HepG2 (cell line): Measurements from ENCODE around the gene SEC24B. TPM values are rescaled to one million over a fixed set of nuclear protein-coding genes. Genes with fewer than 3 reads are reported as not detected.

Source experiments
- ATAC-seq: fragments of 200-7000 bp; cut with Tn5 transposase; 3 replicates; pipeline ENCODE4 v1.9.1; 2020; ENCODE audit warnings: mild to moderate bottlenecking, moderate library complexity
- BruUV-seq: library from RNA; stranded (reverse); fragments of 400-500 nt; replicated peaks from 2 replicates; lab custom pipeline; 2021; lab: Mats Ljungman, UMichigan
- CTCF ChIA-PET: fragments of 300-600 bp; formaldehyde crosslinking; extraction: SDS; loops from one replicate; lab custom pipeline; 2021; ENCODE audit warnings: low total read pairs, inconsistent platforms, low intra/inter-chr PET ratio; lab: Yijun Ruan, JAX
- POLR2A ChIA-PET: fragments of 350-600 bp; sonication (Branson Sonifier 250); formaldehyde crosslinking; loops from one replicate; lab custom pipeline; 2020; ENCODE audit warnings: antibody characterized with exemption, inconsistent platforms; lab: Yijun Ruan, JAX
- DNase-seq: peaks from one replicate; pipeline ENCODE4 v3.0.0-alpha.2; 2015; ENCODE audit warnings: low spot score
- FAIRE-seq: peaks from 3 replicates; lab custom pipeline; 2011; peaks lifted over from hg19 to GRCh38; lab: Jason Lieb, UNC
- H2AFZ ChIP-seq: one replicate; pipeline ENCODE4 v1.6.1; 2011; ENCODE audit warnings: low read length, inconsistent platforms
- H3K27ac ChIP-seq: fragments of 300-600 bp; 3 replicates; pipeline ENCODE4 v1.8.0; 2011; ENCODE audit warnings: mixed run types, mild to moderate bottlenecking, mixed read lengths, low read length, inconsistent platforms; ENCODE audit not compliant: insufficient read depth; ENCODE audit errors: extremely low read length
- H3K27me3 ChIP-seq, 2 experiments: fragments of 200-600 bp in 1 of 2; 2 replicates in 1 of 2; 3 replicates in 1 of 2; pipeline versions ENCODE4 v1.6.0 to v1.8.0; 2011; ENCODE audit warnings: low read length in 2 of 2, mild to moderate bottlenecking in 2 of 2, moderate library complexity in 2 of 2, inconsistent platforms in 1 of 2; ENCODE audit not compliant: insufficient read depth in 2 of 2, control insufficient read depth in 1 of 2
- H3K36me3 ChIP-seq, 2 experiments: fragments of 200-600 bp in 1 of 2; replicated peaks in 1 of 2; 2 replicates in 1 of 2; 3 replicates in 1 of 2; pipeline versions ENCODE4 v1.5.1 to v1.8.0; 2011; ENCODE audit warnings: low read length in 2 of 2, inconsistent platforms in 1 of 2; ENCODE audit not compliant: insufficient read depth in 2 of 2, control insufficient read depth in 1 of 2
- H3K4me1 ChIP-seq: 2 replicates; pipeline ENCODE4 v1.5.1; 2012; ENCODE audit warnings: low read length, inconsistent platforms; ENCODE audit not compliant: insufficient read depth
- H3K4me2 ChIP-seq: 2 replicates; pipeline ENCODE4 v1.6.0; 2011; ENCODE audit warnings: low read depth, low read length, inconsistent platforms
- H3K4me3 ChIP-seq, 3 experiments: fragments of 200-600 bp in 1 of 3; sonication (generic), shearing (Covaris generic) in 1 of 3; replicated peaks in 1 of 3; 2 replicates each; pipeline ENCODE4 v1.5.1; 2011 to 2016; ENCODE audit warnings: low read length in 3 of 3, inconsistent platforms in 2 of 3, low read depth in 2 of 3, mild to moderate bottlenecking in 2 of 3, control low read depth in 1 of 3, mixed read lengths in 1 of 3; ENCODE audit not compliant: insufficient read depth in 1 of 3
- H3K79me2 ChIP-seq: one replicate; pipeline ENCODE4 v1.6.1; 2011; ENCODE audit warnings: low read length, inconsistent platforms; ENCODE audit not compliant: insufficient read depth
- H3K9ac ChIP-seq: 2 replicates; pipeline ENCODE4 v1.6.0; 2011; ENCODE audit warnings: mild to moderate bottlenecking, low read depth, low read length, inconsistent platforms; ENCODE audit not compliant: insufficient read depth
- H3K9me3 ChIP-seq: 2 replicates; pipeline ENCODE4 v1.5.1; 2012; ENCODE audit warnings: mild to moderate bottlenecking, low read length
- H4K20me1 ChIP-seq: 2 replicates; pipeline ENCODE4 v1.6.0; 2011; ENCODE audit warnings: inconsistent platforms, mild to moderate bottlenecking, low read length, moderate library complexity; ENCODE audit not compliant: insufficient read depth
- BORCS8-MEF2B ChIP-seq: sonication (generic); formaldehyde crosslinking; IDR thresholded peaks from 2 replicates; pipeline ENCODE4 v1.8.0; 2022; ENCODE audit warnings: mild to moderate bottlenecking, missing genetic modification reagents
- ETV5 ChIP-seq: IDR thresholded peaks from 2 replicates; pipeline ENCODE4 v1.6.1; 2018; ENCODE audit warnings: missing biosample characterization, missing genetic modification reagents, inconsistent platforms, borderline replicate concordance
- GLMP ChIP-seq: sonication (generic); formaldehyde crosslinking; IDR thresholded peaks from 2 replicates; pipeline ENCODE4 v1.9.0; 2021; ENCODE audit warnings: missing genetic modification reagents, mild to moderate bottlenecking, borderline replicate concordance
- HDAC2 ChIP-seq: sonication (generic); formaldehyde crosslinking; IDR thresholded peaks from 2 replicates; pipeline ENCODE4 v1.4.0; 2020; ENCODE audit warnings: missing genetic modification reagents
- HOXA3 ChIP-seq: sonication (generic); formaldehyde crosslinking; IDR thresholded peaks from 2 replicates; pipeline ENCODE4 v1.5.0; 2020; ENCODE audit warnings: missing genetic modification reagents
- MTA1 ChIP-seq: sonication (generic); formaldehyde crosslinking; IDR thresholded peaks from 2 replicates; pipeline ENCODE4 v1.4.0; 2020; ENCODE audit warnings: missing genetic modification reagents, mild to moderate bottlenecking, borderline replicate concordance
- MYPOP ChIP-seq: sonication (generic); formaldehyde crosslinking; IDR thresholded peaks from 2 replicates; pipeline ENCODE4 v1.8.1; 2023; ENCODE audit warnings: mild to moderate bottlenecking, moderate library complexity, missing genetic modification reagents
- RXRA ChIP-seq: sonication (generic); formaldehyde crosslinking; IDR thresholded peaks from 2 replicates; pipeline ENCODE4 v1.5.1; 2020; ENCODE audit warnings: missing genetic modification reagents
- SAP130 ChIP-seq: IDR thresholded peaks from 2 replicates; pipeline ENCODE4 v1.6.1; 2016; ENCODE audit warnings: low read depth
- TFDP2 ChIP-seq: sonication (generic); formaldehyde crosslinking; IDR thresholded peaks from 2 replicates; pipeline ENCODE4 v1.4.0; 2020; ENCODE audit warnings: missing genetic modification reagents
- THAP11 ChIP-seq: IDR thresholded peaks from 2 replicates; pipeline ENCODE4 v1.6.1; 2016; ENCODE audit warnings: missing biosample characterization, missing genetic modification reagents
- ZBTB21 ChIP-seq: sonication (generic); formaldehyde crosslinking; IDR thresholded peaks from 2 replicates; pipeline ENCODE4 v1.4.0; 2020; ENCODE audit warnings: missing genetic modification reagents
- ZFP62 ChIP-seq: sonication (generic); formaldehyde crosslinking; IDR thresholded peaks from 2 replicates; pipeline ENCODE4 v1.4.0; 2020; ENCODE audit warnings: missing genetic modification reagents
- ZNF160 ChIP-seq: sonication (generic); formaldehyde crosslinking; IDR thresholded peaks from 2 replicates; pipeline ENCODE4 v1.8.0; 2022; ENCODE audit warnings: mild to moderate bottlenecking, inconsistent platforms, missing genetic modification reagents
- ZNF501 ChIP-seq: sonication (generic); formaldehyde crosslinking; IDR thresholded peaks from 2 replicates; pipeline ENCODE4 v1.5.1; 2020; ENCODE audit warnings: mild to moderate bottlenecking, moderate library complexity, missing genetic modification reagents
- ZNF543 ChIP-seq: sonication (generic); formaldehyde crosslinking; IDR thresholded peaks from 2 replicates; pipeline ENCODE4 v1.4.0; 2020; ENCODE audit warnings: mild to moderate bottlenecking, missing genetic modification reagents
- ZNF770 ChIP-seq: sonication (generic); formaldehyde crosslinking; IDR thresholded peaks from 2 replicates; pipeline ENCODE4 v1.5.0; 2020; ENCODE audit warnings: mild to moderate bottlenecking, missing genetic modification reagents
- WGBS: methylation state at CpG from one replicate; pipeline ENCODE4 v1.1.6; 2017; ENCODE audit warnings: low lambda C conversion rate; 5-methylcytosine and 5-hydroxymethylcytosine counted together
- in situ Hi-C: cut with HindIII; loops from 2 replicates; pipeline ENCODE4 v1.10.0; 2017; ENCODE audit warnings: low pct_unique_long_range_greater_than_20kb; ENCODE audit not compliant: extremely low pct_ligation_motif_present
- intact Hi-C: fragments of 100-400 bp; cut with micrococcal nuclease; formaldehyde crosslinking; loops from one replicate; pipeline ENCODE4 v1.10.0; 2022; ENCODE audit not compliant: unreplicated experiment
- polyA plus RNA-seq, 8 experiments: library from polyadenylated mRNA; depleted of rRNA in 3 of 8; stranded (reverse) in 7 of 8; unstranded in 1 of 8; fragments of >200 nt; fragmentation: Illumina TruSeq in 4 of 8; extraction: Trizol in 4 of 8; gene quantifications; 2 replicates each; pipeline versions ENCODE4 v1.2.1 to v1.2.3, GENCODE V29; 2011 to 2016; ENCODE audit warnings: low read depth in 4 of 8, missing spikeins in 1 of 8, mixed read lengths in 1 of 8; ENCODE audit not compliant: insufficient read depth in 1 of 8
- total RNA-seq, 5 experiments: library from RNA; depleted of rRNA; stranded (reverse); fragments of >200 nt; fragmentation: Illumina TruSeq; extraction: Trizol; gene quantifications; 2 replicates each; pipeline ENCODE4 v1.2.3, GENCODE V29; 2016; ENCODE audit warnings: low read depth in 1 of 5

Gene SEC24B
- total and polyA plus RNA-seq, 2 of the 13 experiments (the other 11 are each of a cell fraction or from before 2014, with no cell fraction given), result 14.6 to 39.0 TPM

GRCh38 chr4:109559983-109560686 is 126.5 kb downstream of the SEC24B start, which contains the start of gene MCUB:
MCUB (plus strand) TSS chr4:109560246; CDS start chr4:109560338, 92 bp downstream.
- Histone ChIP-seq H3K79me2 (no peaks in the 10 kb centered on the region), H3K9ac (peak within 1 kb of the TSS; percentile 57), H3K9me3 (no peaks in the 10 kb centered on the region), H3K27ac (peak within 1 kb of the TSS; percentile 17), H3K4me1 (peaks cover 12% of the 10 kb centered on the region), H3K27me3 (no peaks in the 10 kb centered on the region), H4K20me1 (no peaks in the 10 kb centered on the region), H3K36me3 (no peaks in the 10 kb centered on the region), H2AFZ (peak within 1 kb of the TSS; percentile 52), H3K4me3 (peak within 1 kb of the TSS; percentile 67 to 79 (median 69)), H3K4me2 (peak within 1 kb of the TSS; percentile 87)
- under 1% methylated on average over 22 of the region's 73 CpGs for WGBS
- no TSS peak for BruUV-seq
- ChIA-PET CTCF (no interaction called here), POLR2A (interaction anchor here (0.7 to 1.0 kb wide), 2 partner anchors 126 to 242 kb away, joined by 3 to 4 read pairs; partner anchors contain the start of gene CFI)
- ATAC-seq (peak; percentile 97), FAIRE-seq (no peak), DNase-seq (peak; percentile 69)
- in situ Hi-C loops (loop anchor here (25.0 kb wide), 1 partner anchor 252 kb away; the partner anchor contains the start of genes CFI and GAR1), intact Hi-C loops (loop anchor here (10.0 kb wide), 3 partner anchors 95 to 245 kb away; partner anchors contain the start of gene CFI)
- TF ChIP-seq MYPOP (CRISPR knock-in tag) (peak; percentile 96), SAP130 (CRISPR knock-in tag) (peak; percentile 50; the same call in 1 of the 2 replicates), ZNF160 (CRISPR knock-in tag) (no peak), HDAC2 (0 out of 2 replicates have a peak, but pooled peaks have one; percentile 37), RXRA (CRISPR knock-in tag) (peak; percentile 8; the same call in 1 of the 2 replicates), TFDP2 (CRISPR knock-in tag) (peak; percentile 51; the same call in 1 of the 2 replicates), ZBTB21 (CRISPR knock-in tag) (no peak), BORCS8-MEF2B (CRISPR knock-in tag) (peak; percentile 37; the same call in 1 of the 2 replicates), ZNF543 (CRISPR knock-in tag) (0 out of 2 replicates have a peak, but pooled peaks have one; percentile 53), ETV5 (CRISPR knock-in tag) (peak; percentile 39), MTA1 (CRISPR knock-in tag) (peak; percentile 48), ZNF501 (CRISPR knock-in tag) (0 out of 2 replicates have a peak, but pooled peaks have one; percentile 15), GLMP (no peak), THAP11 (CRISPR knock-in tag) (0 out of 2 replicates have a peak, but pooled peaks have one; percentile 20), ZNF770 (CRISPR knock-in tag) (peak; percentile 39; the same call in 1 of the 2 replicates), HOXA3 (CRISPR knock-in tag) (peak; percentile 21; the same call in 1 of the 2 replicates), ZFP62 (CRISPR knock-in tag) (no peak)
